Upper lobe of left lung (tissue), 4 donors: ENCODE data around the gene ACOXL.

ENCODE experiments used
- POLR2A ChIP-seq, 4 donors: fragments of 450-650 bp; IDR thresholded peaks; one replicate each; pipeline ENCODE4 v1.5.1; 2016 to 2017; ENCODE audit warnings: antibody characterized with exemption in 4 of 4, mild to moderate bottlenecking in 2 of 4
- POLR2AphosphoS5 ChIP-seq, 2 donors: sonication (generic); formaldehyde crosslinking; IDR thresholded peaks; one replicate each; pipeline ENCODE4 v1.5.1; 2017; ENCODE audit warnings: antibody characterized with exemption in 2 of 2
- TF ChIP-seq, protein P1 (sequence below), 6 experiments: fragments of 450-650 bp in 4 of 6; fragments of 200-600 bp in 2 of 6; sonication (generic) in 2 of 6; IDR thresholded peaks; one replicate each; pipeline ENCODE4 v1.5.1; 2016 to 2019; ENCODE audit warnings: antibody characterized with exemption in 6 of 6

DNA sequence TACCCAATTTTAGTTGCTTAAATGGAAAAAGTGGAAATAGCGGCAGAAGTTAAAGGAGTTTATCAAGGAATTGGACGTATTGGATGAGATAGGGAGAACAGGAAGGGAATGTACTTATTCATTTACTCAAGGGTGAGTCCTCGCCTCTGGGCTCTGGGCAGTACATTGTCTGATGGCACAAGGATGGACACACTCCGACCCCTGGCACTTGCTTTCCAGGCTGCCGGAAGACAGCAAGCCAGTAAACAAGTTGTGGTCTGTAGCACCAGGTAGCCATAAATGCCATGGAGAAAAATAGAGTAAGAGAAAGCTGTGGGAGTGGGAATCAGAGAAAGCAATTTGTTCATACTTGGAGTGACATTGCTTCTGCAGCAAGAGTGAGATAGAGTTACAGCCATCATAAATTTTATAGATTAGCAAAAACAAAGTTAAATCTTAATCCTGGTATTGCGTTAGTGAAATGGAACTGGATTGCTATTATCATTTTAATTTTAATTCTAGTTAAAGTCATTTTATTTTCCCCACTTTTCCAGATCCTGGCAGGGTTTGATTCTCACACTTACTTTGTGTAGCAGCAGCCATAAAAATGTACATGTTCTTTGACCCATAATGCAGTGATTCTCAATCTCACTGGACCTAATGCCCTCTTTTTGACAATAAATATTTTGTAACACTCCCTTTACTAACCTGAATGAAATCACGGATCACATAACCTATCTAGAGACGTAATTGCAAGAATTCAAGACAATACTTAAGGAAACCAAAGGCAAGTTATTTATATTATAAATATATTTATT is 252.5 kb downstream of the ACOXL start:
- TF ChIP-seq, protein P1, sequence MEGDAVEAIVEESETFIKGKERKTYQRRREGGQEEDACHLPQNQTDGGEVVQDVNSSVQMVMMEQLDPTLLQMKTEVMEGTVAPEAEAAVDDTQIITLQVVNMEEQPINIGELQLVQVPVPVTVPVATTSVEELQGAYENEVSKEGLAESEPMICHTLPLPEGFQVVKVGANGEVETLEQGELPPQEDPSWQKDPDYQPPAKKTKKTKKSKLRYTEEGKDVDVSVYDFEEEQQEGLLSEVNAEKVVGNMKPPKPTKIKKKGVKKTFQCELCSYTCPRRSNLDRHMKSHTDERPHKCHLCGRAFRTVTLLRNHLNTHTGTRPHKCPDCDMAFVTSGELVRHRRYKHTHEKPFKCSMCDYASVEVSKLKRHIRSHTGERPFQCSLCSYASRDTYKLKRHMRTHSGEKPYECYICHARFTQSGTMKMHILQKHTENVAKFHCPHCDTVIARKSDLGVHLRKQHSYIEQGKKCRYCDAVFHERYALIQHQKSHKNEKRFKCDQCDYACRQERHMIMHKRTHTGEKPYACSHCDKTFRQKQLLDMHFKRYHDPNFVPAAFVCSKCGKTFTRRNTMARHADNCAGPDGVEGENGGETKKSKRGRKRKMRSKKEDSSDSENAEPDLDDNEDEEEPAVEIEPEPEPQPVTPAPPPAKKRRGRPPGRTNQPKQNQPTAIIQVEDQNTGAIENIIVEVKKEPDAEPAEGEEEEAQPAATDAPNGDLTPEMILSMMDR (IDR thresholded peaks at IDR 0.05) = no peak
- TF ChIP-seq POLR2AphosphoS5 (IDR thresholded peaks at IDR 0.05) (no peak), POLR2A (IDR thresholded peaks at IDR 0.05) (no peak)
